ENCODE results near the gene POLE. TPM values are rescaled to one million over a fixed set of nuclear protein-coding genes. Genes with fewer than 3 reads are reported as not detected.

The POLE gene
- total RNA-seq, 1 donor from 2014 or later: 10.5 TPM

GRCh38 chr12:132710405-132711079, 23.4 kb upstream of the POLE start, which contains the start of gene PGAM5:
TSS of gene PGAM5 (plus strand) at chr12:132710842. CDS start at chr12:132710877, 35 bp downstream.
- H3K4me3 ChIP-seq (ENCODE audit: low read depth, low read length): peak within 1 kb of the TSS; percentile 82
- FAIRE-seq: no peak
- no peaks in the 10 kb centered on the region for H3K36me3 ChIP-seq (ENCODE audit: control insufficient read depth, insufficient read depth, low read length)
- no peaks in the 10 kb centered on the region for H3K27me3 ChIP-seq (ENCODE audit: control insufficient read depth, insufficient read depth, low read length)
- TF ChIP-seq, protein P1, sequence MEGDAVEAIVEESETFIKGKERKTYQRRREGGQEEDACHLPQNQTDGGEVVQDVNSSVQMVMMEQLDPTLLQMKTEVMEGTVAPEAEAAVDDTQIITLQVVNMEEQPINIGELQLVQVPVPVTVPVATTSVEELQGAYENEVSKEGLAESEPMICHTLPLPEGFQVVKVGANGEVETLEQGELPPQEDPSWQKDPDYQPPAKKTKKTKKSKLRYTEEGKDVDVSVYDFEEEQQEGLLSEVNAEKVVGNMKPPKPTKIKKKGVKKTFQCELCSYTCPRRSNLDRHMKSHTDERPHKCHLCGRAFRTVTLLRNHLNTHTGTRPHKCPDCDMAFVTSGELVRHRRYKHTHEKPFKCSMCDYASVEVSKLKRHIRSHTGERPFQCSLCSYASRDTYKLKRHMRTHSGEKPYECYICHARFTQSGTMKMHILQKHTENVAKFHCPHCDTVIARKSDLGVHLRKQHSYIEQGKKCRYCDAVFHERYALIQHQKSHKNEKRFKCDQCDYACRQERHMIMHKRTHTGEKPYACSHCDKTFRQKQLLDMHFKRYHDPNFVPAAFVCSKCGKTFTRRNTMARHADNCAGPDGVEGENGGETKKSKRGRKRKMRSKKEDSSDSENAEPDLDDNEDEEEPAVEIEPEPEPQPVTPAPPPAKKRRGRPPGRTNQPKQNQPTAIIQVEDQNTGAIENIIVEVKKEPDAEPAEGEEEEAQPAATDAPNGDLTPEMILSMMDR (IDR thresholded peaks at IDR 0.05; ENCODE audit: insufficient read depth, low read length, severe bottlenecking): no peak
- DNase-seq (ENCODE audit: low read depth): peak; percentile 73

GRCh38 chr12:132710043-132710404, 22.9 kb upstream of the POLE start:
- Histone ChIP-seq H3K36me3 (ENCODE audit: control insufficient read depth, insufficient read depth, low read length) (no peaks in the 10 kb centered on the region), H3K27me3 (ENCODE audit: control insufficient read depth, insufficient read depth, low read length) (no peaks in the 10 kb centered on the region), H3K4me3 (ENCODE audit: low read depth, low read length) (peak overlapping the region; percentile 82)
- DNase-seq (ENCODE audit: low read depth) (no peak), FAIRE-seq (no peak)
- TF ChIP-seq, protein P1 (IDR thresholded peaks at IDR 0.05; ENCODE audit: insufficient read depth, low read length, severe bottlenecking): no peak

DNA sequence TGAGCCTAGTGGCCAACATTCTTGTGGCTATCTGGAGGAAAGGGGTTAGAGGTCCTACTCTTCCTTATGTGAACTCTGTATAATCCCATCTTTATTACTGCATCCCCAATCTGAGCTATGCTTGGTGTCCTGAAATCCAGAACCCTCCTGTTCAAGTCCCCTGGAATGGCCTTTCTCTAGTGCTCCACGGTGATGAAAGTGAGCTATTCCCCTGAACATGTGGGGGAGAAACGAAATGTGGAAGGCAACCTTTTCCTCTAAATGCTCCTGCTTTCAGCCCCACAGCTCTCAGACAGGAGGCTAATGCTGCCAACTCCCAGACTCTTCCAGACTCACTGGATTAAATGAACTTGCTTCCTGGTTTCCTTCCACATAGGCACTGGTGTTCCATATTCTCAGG, 21.0 kb upstream of the POLE start:
- Histone ChIP-seq H3K36me3 (ENCODE audit: control insufficient read depth, insufficient read depth, low read length) (peaks cover 2% of the 10 kb centered on the region), H3K27me3 (ENCODE audit: control insufficient read depth, insufficient read depth, low read length) (no peaks in the 10 kb centered on the region), H3K4me3 (ENCODE audit: low read depth, low read length) (no peak overlapping the region)
- TF ChIP-seq, protein P1 (IDR thresholded peaks at IDR 0.05; ENCODE audit: insufficient read depth, low read length, severe bottlenecking): no peak
- DNase-seq (ENCODE audit: low read depth): no peak
- no peak for FAIRE-seq

GRCh38 chr12:132707241-132707640, 20.1 kb upstream of the POLE start:
- TF ChIP-seq, protein P1 (IDR thresholded peaks at IDR 0.05; ENCODE audit: insufficient read depth, low read length, severe bottlenecking): no peak
- Histone ChIP-seq H3K4me3 (ENCODE audit: low read depth, low read length) (no peak overlapping the region), H3K27me3 (ENCODE audit: control insufficient read depth, insufficient read depth, low read length) (no peaks in the 10 kb centered on the region), H3K36me3 (ENCODE audit: control insufficient read depth, insufficient read depth, low read length) (peaks cover 2% of the 10 kb centered on the region)
- FAIRE-seq (no peak), DNase-seq (ENCODE audit: low read depth) (no peak)

- FAIRE-seq (no peak), DNase-seq (ENCODE audit: low read depth) (no peak)
- H3K36me3 ChIP-seq (ENCODE audit: control insufficient read depth, insufficient read depth, low read length): peaks cover 2% of the 10 kb centered on the region
- H3K4me3 ChIP-seq (ENCODE audit: low read depth, low read length): no peak overlapping the region
- TF ChIP-seq, protein P1 (IDR thresholded peaks at IDR 0.05; ENCODE audit: insufficient read depth, low read length, severe bottlenecking): no peak
- no peaks in the 10 kb centered on the region for H3K27me3 ChIP-seq (ENCODE audit: control insufficient read depth, insufficient read depth, low read length)
Observed at GRCh38 chr12:132703641-132704040, 16.5 kb upstream of the POLE start.

- no peak for DNase-seq (ENCODE audit: low read depth)
- H3K4me3 ChIP-seq (ENCODE audit: low read depth, low read length): no peak overlapping the region
- no peak for FAIRE-seq
- no peaks in the 10 kb centered on the region for H3K27me3 ChIP-seq (ENCODE audit: control insufficient read depth, insufficient read depth, low read length)
- H3K36me3 ChIP-seq (ENCODE audit: control insufficient read depth, insufficient read depth, low read length): peaks cover 4% of the 10 kb centered on the region
- TF ChIP-seq, protein P1 (IDR thresholded peaks at IDR 0.05; ENCODE audit: insufficient read depth, low read length, severe bottlenecking): no peak
Observed at GRCh38 chr12:132702640-132703039, 15.5 kb upstream of the POLE start.

Data from bronchial epithelial cell (primary cell).